GM21576 (cell line): ENCODE data around the gene ZNF567.

Experiments used
- ATAC-seq: cut with Tn5 transposase; IDR thresholded peaks from one replicate; pipeline ENCODE4 v1.9.1; 2021; ENCODE audit warnings: mild to moderate bottlenecking, moderate library complexity; ENCODE audit not compliant: unreplicated experiment

The ZNF567 gene

GRCh38 chr19:36750066-36750691 lies 62.8 kb downstream of the ZNF567 start:
- no peak for ATAC-seq
